ENCODE measurements around the gene ABLIM2.

GRCh38 chr4:8150152-8151090 is 8.2 kb downstream of the ABLIM2 start:
- TF ChIP-seq, protein P1, sequence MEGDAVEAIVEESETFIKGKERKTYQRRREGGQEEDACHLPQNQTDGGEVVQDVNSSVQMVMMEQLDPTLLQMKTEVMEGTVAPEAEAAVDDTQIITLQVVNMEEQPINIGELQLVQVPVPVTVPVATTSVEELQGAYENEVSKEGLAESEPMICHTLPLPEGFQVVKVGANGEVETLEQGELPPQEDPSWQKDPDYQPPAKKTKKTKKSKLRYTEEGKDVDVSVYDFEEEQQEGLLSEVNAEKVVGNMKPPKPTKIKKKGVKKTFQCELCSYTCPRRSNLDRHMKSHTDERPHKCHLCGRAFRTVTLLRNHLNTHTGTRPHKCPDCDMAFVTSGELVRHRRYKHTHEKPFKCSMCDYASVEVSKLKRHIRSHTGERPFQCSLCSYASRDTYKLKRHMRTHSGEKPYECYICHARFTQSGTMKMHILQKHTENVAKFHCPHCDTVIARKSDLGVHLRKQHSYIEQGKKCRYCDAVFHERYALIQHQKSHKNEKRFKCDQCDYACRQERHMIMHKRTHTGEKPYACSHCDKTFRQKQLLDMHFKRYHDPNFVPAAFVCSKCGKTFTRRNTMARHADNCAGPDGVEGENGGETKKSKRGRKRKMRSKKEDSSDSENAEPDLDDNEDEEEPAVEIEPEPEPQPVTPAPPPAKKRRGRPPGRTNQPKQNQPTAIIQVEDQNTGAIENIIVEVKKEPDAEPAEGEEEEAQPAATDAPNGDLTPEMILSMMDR (IDR thresholded peaks at IDR 0.05) = no peak
- TF ChIP-seq, protein P2, sequence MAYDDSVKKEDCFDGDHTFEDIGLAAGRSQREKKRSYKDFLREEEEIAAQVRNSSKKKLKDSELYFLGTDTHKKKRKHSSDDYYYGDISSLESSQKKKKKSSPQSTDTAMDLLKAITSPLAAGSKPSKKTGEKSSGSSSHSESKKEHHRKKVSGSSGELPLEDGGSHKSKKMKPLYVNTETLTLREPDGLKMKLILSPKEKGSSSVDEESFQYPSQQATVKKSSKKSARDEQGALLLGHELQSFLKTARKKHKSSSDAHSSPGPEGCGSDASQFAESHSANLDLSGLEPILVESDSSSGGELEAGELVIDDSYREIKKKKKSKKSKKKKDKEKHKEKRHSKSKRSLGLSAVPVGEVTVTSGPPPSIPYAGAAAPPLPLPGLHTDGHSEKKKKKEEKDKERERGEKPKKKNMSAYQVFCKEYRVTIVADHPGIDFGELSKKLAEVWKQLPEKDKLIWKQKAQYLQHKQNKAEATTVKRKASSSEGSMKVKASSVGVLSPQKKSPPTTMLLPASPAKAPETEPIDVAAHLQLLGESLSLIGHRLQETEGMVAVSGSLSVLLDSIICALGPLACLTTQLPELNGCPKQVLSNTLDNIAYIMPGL (CRISPR knock-in tag; IDR thresholded peaks at IDR 0.05; ENCODE audit: borderline replicate concordance) = no peak
- no peak for TF ChIP-seq EP300 (IDR thresholded peaks at IDR 0.05)
- no peak for TF ChIP-seq NR3C1 (IDR thresholded peaks at IDR 0.05)
